NCI-H2196 (cell line): ENCODE measurements around the gene TACR2.
"Not testable (repeated sequence)": the region's sequence is repeated elsewhere in the genome, so short reads cannot be mapped to it uniquely, and the experiment has no call there.

Experiments used
- DNase-seq: peaks from one replicate; lab custom pipeline; 2025; ENCODE audit not compliant: unreplicated experiment; lab: John Stamatoyannopoulos, UW

The TACR2 gene

GRCh38 chr10:69451209-69451783 is 34.6 kb upstream of the TACR2 start, which contains the start of gene TSPAN15:
TSS of gene TSPAN15 (plus strand) at chr10:69451465. CDS start at chr10:69451595, 130 bp downstream.
- DNase-seq = peak; percentile 81

- DNase-seq = not testable (repeated sequence)
Measured at GRCh38 chr10:69450395-69450794, 33.7 kb upstream of the TACR2 start.

- peak; percentile 74 for DNase-seq
Measured at GRCh38 chr10:69449841-69450240, 33.1 kb upstream of the TACR2 start.

- DNase-seq = no peak
Measured at GRCh38 chr10:69446650-69447151, 30.0 kb upstream of the TACR2 start.

DNA sequence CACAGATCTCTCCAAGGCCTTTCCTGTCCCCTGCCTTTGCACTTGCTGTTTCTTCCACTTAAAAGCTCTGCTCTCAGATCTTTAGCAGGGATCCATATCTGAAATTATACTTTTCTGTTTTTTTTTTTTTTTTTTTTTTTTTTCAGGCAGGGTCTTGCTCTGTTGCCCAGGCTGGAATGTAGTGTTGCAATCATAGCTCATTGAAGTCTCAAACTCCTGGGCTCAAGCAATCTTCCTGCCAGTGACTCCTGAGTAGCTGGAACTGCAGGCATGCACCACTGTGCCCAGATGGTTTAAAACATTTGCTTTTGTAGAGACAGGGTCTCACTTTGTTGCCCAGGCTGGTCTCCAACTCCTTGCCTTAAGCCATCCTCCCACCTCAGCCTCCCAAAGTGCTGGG is 29.5 kb upstream of the TACR2 start:
- DNase-seq = no peak

GRCh38 chr10:69445041-69445440 is 28.3 kb upstream of the TACR2 start:
- no peak for DNase-seq

- DNase-seq = no peak
Measured at GRCh38 chr10:69443354-69443753, 26.6 kb upstream of the TACR2 start.

GRCh38 chr10:69439813-69440506 is 23.2 kb upstream of the TACR2 start:
- no peak for DNase-seq

- no peak for DNase-seq
Measured at GRCh38 chr10:69439350-69439739, 22.6 kb upstream of the TACR2 start.

DNA sequence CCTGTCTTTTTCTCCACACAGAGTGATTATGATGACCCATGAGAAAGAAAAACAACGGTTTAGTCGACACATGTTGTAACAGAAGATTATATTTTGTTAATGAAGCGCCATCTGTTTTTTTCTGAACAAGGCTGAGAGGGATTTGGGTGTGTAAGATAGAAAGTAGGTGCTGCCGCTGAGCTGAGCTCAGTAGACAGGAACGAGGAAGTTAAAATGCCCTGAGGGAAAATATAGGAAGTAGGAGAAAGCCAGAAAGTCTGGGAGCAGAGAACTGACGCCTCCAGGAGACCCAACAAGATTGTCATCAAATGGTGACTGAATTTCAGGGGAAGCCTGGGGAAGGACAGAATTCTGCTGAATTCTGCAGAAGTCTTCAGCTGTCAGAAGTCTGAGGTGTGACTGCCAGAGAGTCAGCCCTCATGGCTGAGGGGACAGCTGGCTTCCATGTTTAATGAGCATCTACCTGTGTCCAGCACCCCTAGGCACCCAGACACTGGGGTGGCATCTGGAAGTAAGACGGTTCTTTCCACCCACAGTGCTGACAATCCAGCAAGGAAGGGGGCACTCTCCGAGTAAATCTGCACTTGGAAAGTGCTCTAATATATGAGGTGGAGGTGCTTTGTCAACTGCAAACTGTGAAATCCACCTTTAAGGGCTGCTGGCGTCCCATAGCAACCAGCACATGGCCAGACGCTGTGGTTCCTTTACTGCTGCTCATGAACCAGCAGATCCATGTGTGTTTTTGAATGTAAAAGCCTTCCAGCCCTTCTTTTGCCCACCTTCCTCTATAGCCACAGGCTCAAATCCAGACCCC is 22.0 kb upstream of the TACR2 start:
- DNase-seq = no peak

DNA sequence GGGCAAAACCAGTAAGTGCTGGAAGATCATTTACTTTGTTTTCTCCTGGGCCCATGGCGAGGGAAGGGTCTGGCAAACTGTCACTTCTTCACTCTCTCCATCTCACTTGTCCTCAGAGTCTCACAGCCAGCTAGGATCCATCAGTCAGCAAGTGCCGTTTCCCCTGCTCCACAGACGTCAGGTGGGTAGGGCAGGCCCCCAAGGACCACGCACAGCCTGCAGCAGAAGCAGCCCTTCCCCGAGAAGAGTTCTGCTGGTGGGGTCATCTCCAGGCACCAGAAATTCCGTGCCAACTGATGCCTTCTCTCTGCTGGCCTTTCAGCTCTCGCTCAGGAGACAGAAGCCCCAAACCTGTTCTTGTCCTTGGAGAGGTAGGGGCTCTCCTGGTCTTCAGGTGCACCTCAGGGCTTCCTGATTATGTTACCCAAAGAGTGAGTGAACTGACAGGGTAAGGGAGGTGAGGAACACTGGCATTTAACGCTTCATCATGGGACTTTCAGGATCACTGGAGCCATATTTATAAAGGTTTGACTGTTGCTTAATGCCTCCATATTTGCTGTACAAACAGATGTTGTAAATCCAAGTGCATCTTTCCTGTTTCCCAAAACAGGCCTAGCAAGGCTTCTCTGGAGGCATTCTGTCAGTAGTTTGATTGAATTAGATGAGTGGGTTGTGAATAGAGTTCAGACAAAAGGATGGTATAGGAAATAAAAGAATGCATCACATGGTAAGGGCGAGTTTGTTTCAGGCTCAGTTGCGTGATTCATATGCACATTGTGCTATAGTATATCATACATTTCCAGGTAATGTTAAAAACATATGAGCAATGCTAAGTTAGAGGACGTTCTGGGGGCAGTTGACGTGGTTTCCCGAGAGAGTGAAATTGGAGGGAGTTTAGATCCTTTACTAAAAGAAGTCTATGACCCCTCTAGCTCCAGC is 20.9 kb upstream of the TACR2 start:
- no peak for DNase-seq

DNA sequence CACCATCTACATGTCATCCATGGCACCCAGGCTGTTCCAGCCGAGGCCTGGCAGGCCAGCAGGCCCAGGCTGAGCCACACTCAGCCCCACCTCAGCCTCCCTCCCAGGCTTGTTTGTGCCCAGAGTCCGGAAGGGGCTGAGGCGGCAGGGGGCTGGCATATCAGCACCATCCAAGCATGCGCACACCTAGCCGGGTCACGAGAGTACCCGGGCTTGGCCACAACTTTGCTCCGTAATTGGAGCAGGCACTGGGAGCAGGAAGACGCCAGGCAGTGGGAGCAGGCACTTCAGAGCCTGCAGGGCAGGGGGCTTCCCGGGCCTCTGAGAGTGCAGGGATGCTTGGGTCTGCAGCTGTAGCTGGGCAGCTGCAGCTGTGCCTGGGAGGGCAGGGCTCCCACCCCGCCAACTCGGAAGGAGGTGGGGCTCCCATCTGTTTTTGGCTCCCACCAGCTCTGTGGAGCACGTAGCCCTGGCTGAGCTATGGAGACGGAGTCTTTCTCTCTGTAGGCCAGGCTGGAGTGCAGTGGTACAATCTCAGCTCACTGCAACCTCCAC is 19.3 kb upstream of the TACR2 start:
- no peak for DNase-seq

DNA sequence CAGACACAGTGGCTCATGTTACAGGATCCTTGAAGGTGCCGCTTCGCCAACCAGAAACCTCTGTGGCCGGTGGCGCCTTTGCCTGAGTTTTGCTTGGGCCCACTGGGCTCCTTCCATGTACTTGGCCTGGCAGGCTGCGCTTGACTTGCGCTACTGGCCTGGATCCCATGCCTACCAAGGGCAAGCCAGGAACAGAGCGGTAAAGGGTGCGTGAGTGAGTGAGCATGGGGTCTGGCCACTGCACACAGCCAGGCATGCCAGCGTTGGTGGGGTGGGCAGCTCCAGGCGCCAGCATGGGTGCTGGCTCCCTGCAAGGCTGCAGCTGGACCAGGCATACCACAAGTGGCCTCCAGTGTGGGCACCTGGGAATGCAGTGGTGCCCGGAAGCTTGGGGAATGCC is 18.2 kb upstream of the TACR2 start:
- no peak for DNase-seq

GRCh38 chr10:69434169-69434568 is 17.5 kb upstream of the TACR2 start:
- DNase-seq = no peak

GRCh38 chr10:69428165-69428564 is 11.4 kb upstream of the TACR2 start:
- DNase-seq = no peak

GRCh38 chr10:69426376-69426727 is 9.6 kb upstream of the TACR2 start:
- peak; percentile 38 for DNase-seq

- peak; percentile 49 for DNase-seq
Measured at GRCh38 chr10:69425511-69426298, 9.0 kb upstream of the TACR2 start.

DNA sequence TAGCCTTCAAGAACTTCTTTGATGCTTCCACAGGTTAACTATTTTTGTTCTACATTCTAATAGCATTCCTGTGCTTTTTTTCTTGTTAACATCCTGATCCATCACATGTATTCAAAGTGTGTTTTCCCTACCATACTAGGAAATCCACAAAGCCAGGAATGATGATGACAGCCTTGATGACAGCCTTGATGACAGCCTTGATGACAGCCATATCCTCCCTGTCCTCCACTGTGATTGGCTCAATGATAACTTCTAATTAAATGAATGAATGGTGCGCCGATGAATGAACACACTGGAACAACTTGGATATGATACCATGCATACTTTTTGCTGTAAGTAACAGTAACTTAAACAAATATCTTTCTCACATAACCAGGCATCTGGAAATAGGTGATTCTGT is 8.3 kb upstream of the TACR2 start:
- DNase-seq = no peak

DNA sequence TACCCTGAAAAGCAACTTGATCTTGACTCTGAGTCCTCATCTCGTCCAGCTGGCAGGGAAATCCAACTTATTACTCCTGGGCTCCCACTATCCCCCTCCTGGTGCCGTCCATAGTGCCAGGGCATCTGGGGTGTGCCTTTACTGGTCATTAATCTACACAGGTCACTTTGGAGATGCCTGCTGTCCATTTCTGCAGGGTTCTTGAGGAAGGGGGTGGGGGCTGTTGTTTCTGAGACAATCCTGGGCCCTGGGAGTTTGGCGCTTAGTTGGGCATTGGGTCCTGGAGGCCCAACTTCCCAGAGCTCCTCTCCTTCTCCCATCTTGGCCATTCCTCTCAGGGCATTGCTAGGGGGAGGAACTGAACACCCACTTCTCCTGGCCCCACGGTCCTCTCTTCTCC is 6.0 kb upstream of the TACR2 start:
- DNase-seq = no peak
